H9 (cell line): ENCODE measurements around the gene CLMP. TPM values are rescaled to one million over a fixed set of nuclear protein-coding genes. Genes with fewer than 3 reads are reported as not detected.
A peak's percentile ranks its signal among the peaks of the same experiment; 100 is the strongest.

Experiments
- DNase-seq: peaks from one replicate; pipeline ENCODE4 v3.0.0-alpha.2; 2017
- H2AFZ ChIP-seq: one replicate; pipeline ENCODE4 v1.6.1; 2013; ENCODE audit warnings: mild to moderate bottlenecking, low read length, control low read depth, moderate library complexity
- H2AK5ac ChIP-seq: 2 replicates; pipeline ENCODE4 v1.6.1; 2013; ENCODE audit warnings: low read length, control low read depth, mixed read lengths; ENCODE audit not compliant: insufficient read length
- H2BK120ac ChIP-seq: one replicate; pipeline ENCODE4 v1.6.1; 2013; ENCODE audit warnings: low read depth, mild to moderate bottlenecking, low read length, control low read depth, inconsistent platforms; ENCODE audit not compliant: poor library complexity, severe bottlenecking
- H2BK12ac ChIP-seq: 2 replicates; pipeline ENCODE4 v1.6.1; 2013; ENCODE audit warnings: low read length, control low read depth, mixed read lengths, low read depth; ENCODE audit not compliant: insufficient read length
- H2BK15ac ChIP-seq: 2 replicates; pipeline ENCODE4 v1.6.1; 2013; ENCODE audit warnings: low read depth, low read length, control low read depth
- H2BK20ac ChIP-seq: one replicate; pipeline ENCODE4 v1.6.1; 2013; ENCODE audit warnings: low read depth, mild to moderate bottlenecking, low read length, control low read depth, inconsistent platforms; ENCODE audit not compliant: poor library complexity, severe bottlenecking
- H2BK5ac ChIP-seq: 2 replicates; pipeline ENCODE4 v1.6.1; 2013; ENCODE audit warnings: low read length, control low read depth, mixed read lengths; ENCODE audit not compliant: insufficient read length
- H3K14ac ChIP-seq: 2 replicates; pipeline ENCODE4 v1.6.1; 2013; ENCODE audit warnings: low read length, control low read depth; ENCODE audit not compliant: insufficient read depth
- H3K18ac ChIP-seq: 2 replicates; pipeline ENCODE4 v1.6.1; 2013; ENCODE audit warnings: low read depth, mild to moderate bottlenecking, mixed read lengths, low read length, control low read depth; ENCODE audit not compliant: insufficient read length
- H3K23ac ChIP-seq: 2 replicates; pipeline ENCODE4 v1.6.1; 2013; ENCODE audit warnings: low read length, control low read depth, mixed read lengths, low read depth; ENCODE audit not compliant: insufficient read length
- H3K23me2 ChIP-seq: 2 replicates; pipeline ENCODE4 v1.6.1; 2013; ENCODE audit warnings: low read depth, mild to moderate bottlenecking, mixed read lengths, low read length, control low read depth; ENCODE audit not compliant: insufficient read length, poor library complexity, severe bottlenecking
- H3K27ac ChIP-seq: 2 replicates; pipeline ENCODE4 v1.5.1; 2013; ENCODE audit warnings: low read length, control low read depth, mixed read lengths, low read depth; ENCODE audit not compliant: insufficient read length
- H3K27me3 ChIP-seq: 2 replicates; pipeline ENCODE4 v1.6.1; 2013; ENCODE audit warnings: low read length, control low read depth, inconsistent platforms; ENCODE audit not compliant: insufficient read depth
- H3K4ac ChIP-seq: 2 replicates; pipeline ENCODE4 v1.6.1; 2013; ENCODE audit warnings: low read depth, mild to moderate bottlenecking, control low read depth, inconsistent platforms, low read length, moderate library complexity
- H3K4me1 ChIP-seq: 2 replicates; pipeline ENCODE4 v1.6.1; 2013; ENCODE audit warnings: low read length, control low read depth, inconsistent platforms; ENCODE audit not compliant: insufficient read depth
- H3K4me2 ChIP-seq: 2 replicates; pipeline ENCODE4 v1.6.1; 2013; ENCODE audit warnings: low read length, control low read depth, mixed read lengths; ENCODE audit not compliant: insufficient read length, insufficient read depth
- H3K56ac ChIP-seq: 2 replicates; pipeline ENCODE4 v1.6.1; 2013; ENCODE audit warnings: low read depth, mild to moderate bottlenecking, mixed read lengths, low read length, control low read depth; ENCODE audit not compliant: insufficient read length
- H3K79me1 ChIP-seq: 2 replicates; pipeline ENCODE4 v1.6.1; 2013; ENCODE audit warnings: low read depth, mild to moderate bottlenecking, moderate library complexity, low read length, control low read depth, inconsistent platforms; ENCODE audit not compliant: insufficient read depth, poor library complexity, severe bottlenecking
- H3K79me2 ChIP-seq: 2 replicates; pipeline ENCODE4 v1.6.1; 2013; ENCODE audit warnings: low read length, control low read depth, inconsistent platforms; ENCODE audit not compliant: insufficient read depth
- H3K9ac ChIP-seq: 2 replicates; pipeline ENCODE4 v1.6.1; 2013; ENCODE audit warnings: low read length, control low read depth, mixed read lengths; ENCODE audit not compliant: insufficient read length; ENCODE audit errors: extremely low read depth
- H3K9me3 ChIP-seq: one replicate; pipeline ENCODE4 v1.6.1; 2013; ENCODE audit warnings: low read depth, low read length, inconsistent platforms; ENCODE audit not compliant: control insufficient read depth
- H3T11ph ChIP-seq: one replicate; pipeline ENCODE4 v1.6.1; 2013; ENCODE audit warnings: mild to moderate bottlenecking, low read length, control low read depth, inconsistent platforms
- H4K20me1 ChIP-seq: one replicate; pipeline ENCODE4 v1.6.1; 2013; ENCODE audit not compliant: control insufficient read depth, insufficient read length, insufficient read depth
- H4K5ac ChIP-seq: 2 replicates; pipeline ENCODE4 v1.6.1; 2013; ENCODE audit warnings: low read depth, mild to moderate bottlenecking, mixed read lengths, low read length, control low read depth; ENCODE audit not compliant: insufficient read length
- H4K8ac ChIP-seq: replicated peaks from 2 replicates; pipeline ENCODE4 v1.6.1; 2013; ENCODE audit warnings: low read length, control low read depth, mixed read lengths, low read depth; ENCODE audit not compliant: insufficient read length
- H4K91ac ChIP-seq: 2 replicates; pipeline ENCODE4 v1.6.1; 2013; ENCODE audit warnings: low read depth, mild to moderate bottlenecking, moderate library complexity, mixed read lengths, low read length, control low read depth; ENCODE audit not compliant: insufficient read length
- H3K27ac Mint-ChIP-seq, 3 experiments: 2 replicates in 2 of 3; 3 replicates in 1 of 3; pipeline ENCODE4 v1.8.0; 2020 to 2021; ENCODE audit warnings: mixed read lengths in 3 of 3, mild to moderate bottlenecking in 1 of 3, moderate library complexity in 1 of 3
- H3K27me3 Mint-ChIP-seq: 2 replicates; pipeline ENCODE4 v1.8.0; 2021; ENCODE audit warnings: low read depth, mild to moderate bottlenecking, moderate library complexity, mixed read lengths
- H3K36me3 Mint-ChIP-seq, 3 experiments: 2 replicates in 2 of 3; 3 replicates in 1 of 3; pipeline ENCODE4 v1.8.0; 2020 to 2021; ENCODE audit warnings: low read depth in 3 of 3, mixed read lengths in 3 of 3; ENCODE audit not compliant: insufficient read depth in 1 of 3
- H3K4me1 Mint-ChIP-seq, 2 experiments: 2 replicates each; pipeline ENCODE4 v1.8.0; 2020; ENCODE audit warnings: mixed read lengths in 2 of 2
- H3K4me3 Mint-ChIP-seq, 2 experiments: 2 replicates in 1 of 2; 3 replicates in 1 of 2; pipeline ENCODE4 v1.8.0; 2020 to 2021; ENCODE audit warnings: mild to moderate bottlenecking in 2 of 2, mixed read lengths in 2 of 2, moderate library complexity in 1 of 2
- H3K9me3 Mint-ChIP-seq, 2 experiments: 2 replicates in 1 of 2; 3 replicates in 1 of 2; pipeline ENCODE4 v1.8.0; 2020; ENCODE audit warnings: mild to moderate bottlenecking in 2 of 2, mixed read lengths in 2 of 2, moderate library complexity in 1 of 2
- WGBS: extraction: QIAGEN DNeasy Blood & Tissue Kit; methylation state at CpG from one replicate; pipeline ENCODE4 v1.1.7; 2013; ENCODE audit warnings: missing lambda C conversion rate, low lambda C conversion rate, mixed read lengths; ENCODE audit not compliant: insufficient read length; ENCODE audit errors: extremely low coverage; 5-methylcytosine and 5-hydroxymethylcytosine counted together
- total RNA-seq: library from RNA; stranded (reverse); gene quantifications from 2 replicates; pipeline ENCODE4 v1.2.1, GENCODE V29; 2021
- TF ChIP-seq, protein P1 (sequence below): fragments of 200-600 bp; sonication (generic); conservative IDR thresholded peaks from 3 replicates; pipeline ENCODE4 v1.8.0; 2021; ENCODE audit warnings: antibody characterized with exemption, mild to moderate bottlenecking

Gene CLMP
- total RNA-seq, 1 experiment from 2014 or later = 13.8 TPM

DNA sequence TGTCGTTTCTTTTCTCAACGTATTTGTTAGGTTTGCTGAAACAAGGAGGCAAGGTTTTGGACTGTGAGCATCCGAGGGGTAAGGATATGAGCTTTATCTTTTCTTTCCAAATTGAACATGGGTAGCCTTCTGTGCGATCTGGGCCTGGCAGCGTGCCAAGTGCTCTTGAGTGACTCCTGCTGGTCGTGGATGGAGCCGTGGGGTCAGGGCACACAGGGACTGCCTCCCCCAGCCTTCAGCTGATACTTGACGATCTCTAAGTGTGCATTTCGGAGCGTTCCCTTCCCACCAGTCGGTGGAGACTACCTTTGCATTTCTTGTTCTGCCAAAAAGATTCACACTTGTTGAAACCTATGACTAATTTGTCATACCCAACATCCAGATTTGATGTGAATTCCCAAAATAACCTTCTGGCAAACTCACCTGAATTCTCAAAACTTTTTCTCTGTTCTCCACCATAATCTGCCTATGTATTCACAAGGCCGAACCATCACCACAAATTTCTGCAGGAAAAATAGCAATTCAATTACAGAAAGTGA lies 40.1 kb upstream of the CLMP start:
- Mint-ChIP-seq H3K9me3 (no peaks in the 10 kb centered on the region), H3K27me3 (no peaks in the 10 kb centered on the region; the same call in 1 of the 2 replicates), H3K4me1 (peaks cover 5 to 11% of the 10 kb centered on the region in 2 experiments), H3K36me3 (no peaks in the 10 kb centered on the region), H3K27ac (no peak overlapping the region), H3K4me3 (no peak overlapping the region)
- TF ChIP-seq, protein P1, sequence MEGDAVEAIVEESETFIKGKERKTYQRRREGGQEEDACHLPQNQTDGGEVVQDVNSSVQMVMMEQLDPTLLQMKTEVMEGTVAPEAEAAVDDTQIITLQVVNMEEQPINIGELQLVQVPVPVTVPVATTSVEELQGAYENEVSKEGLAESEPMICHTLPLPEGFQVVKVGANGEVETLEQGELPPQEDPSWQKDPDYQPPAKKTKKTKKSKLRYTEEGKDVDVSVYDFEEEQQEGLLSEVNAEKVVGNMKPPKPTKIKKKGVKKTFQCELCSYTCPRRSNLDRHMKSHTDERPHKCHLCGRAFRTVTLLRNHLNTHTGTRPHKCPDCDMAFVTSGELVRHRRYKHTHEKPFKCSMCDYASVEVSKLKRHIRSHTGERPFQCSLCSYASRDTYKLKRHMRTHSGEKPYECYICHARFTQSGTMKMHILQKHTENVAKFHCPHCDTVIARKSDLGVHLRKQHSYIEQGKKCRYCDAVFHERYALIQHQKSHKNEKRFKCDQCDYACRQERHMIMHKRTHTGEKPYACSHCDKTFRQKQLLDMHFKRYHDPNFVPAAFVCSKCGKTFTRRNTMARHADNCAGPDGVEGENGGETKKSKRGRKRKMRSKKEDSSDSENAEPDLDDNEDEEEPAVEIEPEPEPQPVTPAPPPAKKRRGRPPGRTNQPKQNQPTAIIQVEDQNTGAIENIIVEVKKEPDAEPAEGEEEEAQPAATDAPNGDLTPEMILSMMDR = peak; percentile 87
- Histone ChIP-seq H4K8ac (no peak overlapping the region), H2AK5ac (no peak overlapping the region), H3K79me2 (no peaks in the 10 kb centered on the region), H2BK15ac (no peak overlapping the region), H3K79me1 (no peaks in the 10 kb centered on the region), H3K56ac (no peak overlapping the region), H3K23ac (no peak overlapping the region), H2BK12ac (no peak overlapping the region), H3K4ac (no peak overlapping the region), H3K14ac (no peak overlapping the region), H2BK120ac (no peak overlapping the region), H3T11ph (no peak overlapping the region), H2BK20ac (no peak overlapping the region), H2BK5ac (no peak overlapping the region), H3K27ac (no peak overlapping the region), H3K4me2 (no peak overlapping the region), H4K20me1 (no peaks in the 10 kb centered on the region), H3K18ac (no peak overlapping the region), H2AFZ (no peak overlapping the region), H3K4me1 (no peaks in the 10 kb centered on the region), H4K5ac (no peak overlapping the region), H4K91ac (no peak overlapping the region), H3K9me3 (no peaks in the 10 kb centered on the region), H3K9ac (no peak overlapping the region), H3K27me3 (no peaks in the 10 kb centered on the region), H3K23me2 (no peaks in the 10 kb centered on the region)
- peak; percentile 76 for DNase-seq
- WGBS = no CpG with 5 or more reads among the region's 12 CpGs
